IMR-90 (cell line): Measurements from ENCODE around the gene TMEM54. TPM values are rescaled to one million over a fixed set of nuclear protein-coding genes. Genes with fewer than 3 reads are reported as not detected.

ENCODE experiments used
- ATAC-seq: fragments of 200-7000 bp; cut with Tn5 transposase; 2 replicates; pipeline ENCODE4 v1.9.1; 2020; ENCODE audit warnings: low read depth, mild to moderate bottlenecking, moderate library complexity
- BruUV-seq: library from RNA; stranded (reverse); fragments of 400-500 nt; replicated peaks from 2 replicates; lab custom pipeline; 2021; lab: Mats Ljungman, UMichigan
- CTCF ChIA-PET: fragments of 300-600 bp; formaldehyde crosslinking; extraction: SDS; loops from one replicate; lab custom pipeline; 2021; ENCODE audit warnings: antibody characterized with exemption; lab: Yijun Ruan, JAX
- POLR2A ChIA-PET: fragments of 300-600 bp; sonication (Branson Sonifier 250); formaldehyde crosslinking; loops from one replicate; lab custom pipeline; 2022; ENCODE audit warnings: antibody characterized with exemption; ENCODE audit not compliant: unreplicated experiment; lab: Charles Lee
- DNase-seq: peaks from one replicate; pipeline ENCODE4 v3.0.0; 2013
- H2AFZ ChIP-seq: replicated peaks from 2 replicates; pipeline ENCODE3; 2013; ENCODE audit warnings: low read length, mild to moderate bottlenecking; ENCODE audit not compliant: poor library complexity
- H2AK5ac ChIP-seq: 2 replicates; pipeline ENCODE4 v1.6.1; 2013; ENCODE audit warnings: low read depth, low read length, inconsistent platforms
- H2AK9ac ChIP-seq: replicated peaks from 2 replicates; pipeline ENCODE3; 2013; ENCODE audit warnings: mild to moderate bottlenecking, low read depth, low read length, moderate library complexity; ENCODE audit not compliant: poor library complexity
- H2BK120ac ChIP-seq: 2 replicates; pipeline ENCODE4 v1.6.1; 2013; ENCODE audit warnings: low read depth, low read length, inconsistent platforms
- H2BK15ac ChIP-seq: 3 replicates; pipeline ENCODE4 v1.6.1; 2013; ENCODE audit warnings: low read depth, low read length, inconsistent platforms
- H2BK20ac ChIP-seq: 2 replicates; pipeline ENCODE4 v1.6.1; 2013; ENCODE audit warnings: low read depth, mild to moderate bottlenecking, inconsistent platforms, low read length, moderate library complexity
- H2BK5ac ChIP-seq: 2 replicates; pipeline ENCODE4 v1.6.1; 2013; ENCODE audit warnings: mild to moderate bottlenecking, low read depth, low read length, inconsistent platforms; ENCODE audit not compliant: poor library complexity, severe bottlenecking
- H3K14ac ChIP-seq: replicated peaks from 2 replicates; pipeline ENCODE4 v1.6.1; 2013; ENCODE audit warnings: low read depth, low read length, inconsistent platforms
- H3K18ac ChIP-seq: 2 replicates; pipeline ENCODE4 v1.6.1; 2013; ENCODE audit warnings: low read depth, low read length, control low read depth
- H3K23ac ChIP-seq: 2 replicates; pipeline ENCODE4 v1.6.1; 2013; ENCODE audit warnings: low read depth, low read length, inconsistent platforms
- H3K27ac ChIP-seq: 2 replicates; pipeline ENCODE4 v1.5.1; 2013; ENCODE audit warnings: mild to moderate bottlenecking, control low read depth, low read length; ENCODE audit not compliant: insufficient read depth
- H3K27me3 ChIP-seq: 2 replicates; pipeline ENCODE4 v1.6.1; 2013; ENCODE audit warnings: low read length; ENCODE audit not compliant: control insufficient read depth, insufficient read depth
- H3K36me3 ChIP-seq: 2 replicates; pipeline ENCODE4 v1.6.1; 2013; ENCODE audit warnings: low read length, mixed read lengths; ENCODE audit not compliant: control insufficient read depth, insufficient read depth
- H3K4ac ChIP-seq: 2 replicates; pipeline ENCODE4 v1.6.1; 2013; ENCODE audit warnings: low read depth, low read length, inconsistent platforms
- H3K4me1 ChIP-seq: 2 replicates; pipeline ENCODE4 v1.6.1; 2013; ENCODE audit warnings: low read length, mixed read lengths; ENCODE audit not compliant: control insufficient read depth, insufficient read depth
- H3K4me2 ChIP-seq: 2 replicates; pipeline ENCODE4 v1.6.1; 2013; ENCODE audit warnings: low read depth, mild to moderate bottlenecking, control low read depth, low read length, moderate library complexity
- H3K4me3 ChIP-seq: 2 replicates; pipeline ENCODE4 v1.5.1; 2013; ENCODE audit warnings: low read depth, mild to moderate bottlenecking, control low read depth, low read length, moderate library complexity; ENCODE audit not compliant: insufficient read depth
- H3K56ac ChIP-seq: 2 replicates; pipeline ENCODE4 v1.6.1; 2013; ENCODE audit warnings: low read length, inconsistent platforms; ENCODE audit not compliant: insufficient read depth; ENCODE audit errors: extremely low read depth
- H3K79me1 ChIP-seq, 2 experiments: 2 replicates each; pipeline ENCODE4 v1.6.1; 2013; ENCODE audit warnings: low read length in 2 of 2, inconsistent platforms in 1 of 2, low read depth in 1 of 2
- H3K9ac ChIP-seq: 2 replicates; pipeline ENCODE4 v1.6.1; 2013; ENCODE audit warnings: low read depth, low read length, control low read depth
- H3K9me1 ChIP-seq: 2 replicates; pipeline ENCODE4 v1.6.1; 2013; ENCODE audit warnings: low read length, inconsistent platforms; ENCODE audit not compliant: insufficient read depth
- H3K9me3 ChIP-seq: 2 replicates; pipeline ENCODE4 v1.6.1; 2013; ENCODE audit warnings: low read length; ENCODE audit not compliant: control insufficient read depth, insufficient read depth
- H4K20me1 ChIP-seq: 2 replicates; pipeline ENCODE4 v1.6.1; 2013; ENCODE audit warnings: low read length, inconsistent platforms; ENCODE audit not compliant: insufficient read depth
- H4K5ac ChIP-seq: 2 replicates; pipeline ENCODE4 v1.6.1; 2013; ENCODE audit warnings: mild to moderate bottlenecking, low read depth, low read length, control low read depth
- H4K8ac ChIP-seq, 2 experiments: 2 replicates each; pipeline ENCODE4 v1.6.1; 2013; ENCODE audit warnings: low read depth in 2 of 2, low read length in 2 of 2, control low read depth in 1 of 2, inconsistent platforms in 1 of 2
- H4K91ac ChIP-seq: 2 replicates; pipeline ENCODE4 v1.6.1; 2013; ENCODE audit warnings: low read depth, low read length, inconsistent platforms; ENCODE audit not compliant: insufficient read depth
- CEBPB ChIP-seq: IDR thresholded peaks from 2 replicates; pipeline ENCODE4 v1.6.1; 2012; ENCODE audit warnings: low read depth, low read length, improper control_type of control experiment
- CTCF ChIP-seq: conservative IDR thresholded peaks from 2 replicates; pipeline ENCODE4 v1.5.1; 2012; ENCODE audit warnings: mild to moderate bottlenecking, low read depth, low read length, improper control_type of control experiment
- ELK1 ChIP-seq: fragments of 150-350 bp; IDR thresholded peaks from 2 replicates; pipeline ENCODE4 v1.6.1; 2016; ENCODE audit warnings: low read depth, mild to moderate bottlenecking, low read length, moderate library complexity, borderline replicate concordance
- NFE2L2 ChIP-seq: fragments of 150-350 bp; IDR thresholded peaks from 2 replicates; pipeline ENCODE4 v1.6.1; 2016; ENCODE audit warnings: low read depth, mild to moderate bottlenecking, low read length
- RAD21 ChIP-seq: IDR thresholded peaks from 2 replicates; pipeline ENCODE4 v1.6.1; 2012; ENCODE audit warnings: low read length, improper control_type of control experiment
- SMC3 ChIP-seq: fragments of 150-350 bp; IDR thresholded peaks from 2 replicates; pipeline ENCODE4 v1.6.1; 2016; ENCODE audit warnings: low read depth, mild to moderate bottlenecking, antibody characterized with exemption, low read length, moderate library complexity
- WGBS, 2 experiments: methylation state at CpG; one replicate each; pipeline versions ENCODE4 v1.1.5 to v1.1.7; 2013; ENCODE audit warnings: missing lambda C conversion rate in 2 of 2; ENCODE audit not compliant: insufficient read length in 1 of 2; ENCODE audit errors: extremely low coverage in 2 of 2; 5-methylcytosine and 5-hydroxymethylcytosine counted together
- dilution Hi-C: fragments of 300-500 bp; cut with HindIII; formaldehyde crosslinking; loops from one replicate; pipeline ENCODE4 v1.14.3; 2018; ENCODE audit warnings: low sequenced_read_pairs; ENCODE audit not compliant: unreplicated experiment
- in situ Hi-C: fragments of 300-500 bp; cut with MboI; formaldehyde crosslinking; loops from 3 replicates; pipeline ENCODE4 v1.14.3; 2019; ENCODE audit warnings: low sequenced_read_pairs, inconsistent platforms, mixed read lengths
- intact Hi-C: fragments of 100-400 bp; cut with micrococcal nuclease; formaldehyde crosslinking; loops from 2 replicates; pipeline ENCODE4 v1.10.0; 2022
- polyA plus RNA-seq, 3 experiments: library from polyadenylated mRNA; depleted of rRNA; stranded (reverse); fragments of >200 nt; gene quantifications; 2 replicates each; pipeline ENCODE4 v1.2.3, GENCODE V29; 2012; ENCODE audit warnings: low replicate concordance in 1 of 3
- total RNA-seq: library from RNA; depleted of rRNA; stranded (reverse); fragments of >200 nt; gene quantifications from 2 replicates; pipeline ENCODE4 v1.2.3, GENCODE V29; 2012

The TMEM54 gene
- total and polyA plus RNA-seq, 2 of the 4 experiments (the other 2 are of a cell fraction): 25.5 to 75.2 TPM

GRCh38 chr1:32877211-32878110 lies 23.7 kb downstream of the TMEM54 start (continued):
- no peak for TF ChIP-seq NFE2L2
- no peak for TF ChIP-seq CEBPB

GRCh38 chr1:32876341-32877210 lies 24.6 kb downstream of the TMEM54 start:
- in situ Hi-C loops: no loop called here
- POLR2A ChIA-PET: interaction anchor here (0.6 kb wide), 1 partner anchor 131 kb away, joined by 4 read pairs; no protein-coding TSS in a partner anchor

More at GRCh38 chr1:32876341-32877210, 24.6 kb downstream of the TMEM54 start:
- Histone ChIP-seq H3K79me1 (no peaks in the 10 kb centered on the region), H3K36me3 (no peaks in the 10 kb centered on the region), H3K14ac (no peak overlapping the region), H3K9me1 (0 out of 2 replicates have a peak, but pooled peaks cover 3% of the 10 kb centered on the region), H3K23ac (no peak overlapping the region), H3K18ac (no peak overlapping the region), H4K20me1 (0 out of 2 replicates have a peak, but pooled peaks cover 5% of the 10 kb centered on the region), H2BK20ac (no peak overlapping the region), H3K4ac (no peak overlapping the region), H3K27ac (no peak overlapping the region), H3K9me3 (no peaks in the 10 kb centered on the region), H2AFZ (no peak overlapping the region), H4K8ac (no peak overlapping the region), H3K4me2 (no peak overlapping the region), H3K56ac (no peak overlapping the region), H3K27me3 (peaks cover 23% of the 10 kb centered on the region), H3K4me3 (no peak overlapping the region), H2AK9ac (peak overlapping the region; percentile 48), H2BK5ac (no peak overlapping the region), H3K9ac (no peak overlapping the region), H4K5ac (no peak overlapping the region), H2BK120ac (no peak overlapping the region), H3K4me1 (no peaks in the 10 kb centered on the region), H4K91ac (no peak overlapping the region), H2AK5ac (no peak overlapping the region), H2BK15ac (no peak overlapping the region)
- no TSS peak for BruUV-seq
- CTCF ChIA-PET: interaction anchor here (1.1 to 1.3 kb wide), 2 partner anchors 14 to 210 kb away, joined by 4 to 5 read pairs; no protein-coding TSS in a partner anchor
- WGBS, 2 experiments: 42% methylated on average over 8 of the region's 16 CpGs; no CpG with 5 or more reads in 1 of the 2 experiments
- ATAC-seq: peak; percentile 58
- TF ChIP-seq CTCF: peak; percentile 58
- TF ChIP-seq ELK1: no peak
- TF ChIP-seq NFE2L2: no peak
- TF ChIP-seq SMC3: peak; percentile 56
- peak; percentile 51 for TF ChIP-seq RAD21
- no peak for DNase-seq
- intact Hi-C loops (loop anchor here (1.0 kb wide), 1 partner anchor 210 kb away; no protein-coding TSS in a partner anchor), dilution Hi-C loops (no loop called here)
